PC-9 (cell line): Measurements from ENCODE around the gene FBP1. TPM values are rescaled to one million over a fixed set of nuclear protein-coding genes. Genes with fewer than 3 reads are reported as not detected.
"Not testable (repeated sequence)": the region's sequence is repeated elsewhere in the genome, so short reads cannot be mapped to it uniquely, and the experiment has no call there.

Experiments used
- BruUV-seq: library from RNA; stranded (reverse); fragments of 400-500 nt; replicated peaks from 2 replicates; lab custom pipeline; 2021; lab: Mats Ljungman, UMichigan
- CTCF ChIA-PET: fragments of 300-600 bp; sonication (Branson Sonifier 250); formaldehyde crosslinking; loops from one replicate; lab custom pipeline; 2022; ENCODE audit warnings: antibody characterized with exemption; lab: Charles Lee
- POLR2A ChIA-PET: fragments of 300-600 bp; sonication (Branson Sonifier 250); formaldehyde crosslinking; loops from one replicate; lab custom pipeline; 2022; ENCODE audit warnings: antibody characterized with exemption; ENCODE audit not compliant: unreplicated experiment; lab: Charles Lee
- DNase-seq, 2 experiments: peaks; one replicate each; pipeline versions ENCODE4 v3.0.0 to v3.0.0-alpha.2; 2015 to 2022; ENCODE audit warnings: mixed read lengths in 1 of 2
- H2AFZ ChIP-seq: fragments of 200-600 bp; sonication (generic); 2 replicates; pipeline ENCODE4 v1.8.1; 2017; ENCODE audit warnings: antibody characterized with exemption
- H3F3A ChIP-seq: fragments of 200-600 bp; sonication (generic); 2 replicates; pipeline ENCODE4 v1.8.1; 2017; ENCODE audit warnings: antibody characterized with exemption, mild to moderate bottlenecking, low read depth; ENCODE audit not compliant: insufficient read depth
- H3K27ac ChIP-seq: fragments of 200-600 bp; sonication (generic); 2 replicates; pipeline ENCODE4 v1.6.1; 2016; ENCODE audit warnings: mixed run types
- H3K27me3 ChIP-seq: fragments of 200-600 bp; sonication (generic); 2 replicates; pipeline ENCODE4 v1.6.1; 2016; ENCODE audit warnings: low read depth, mixed run types; ENCODE audit not compliant: insufficient read depth
- H3K36me3 ChIP-seq: fragments of 200-600 bp; sonication (generic); 2 replicates; pipeline ENCODE4 v1.6.1; 2016; ENCODE audit warnings: low read depth, mixed run types
- H3K4me1 ChIP-seq: fragments of 200-600 bp; sonication (generic); replicated peaks from 2 replicates; pipeline ENCODE4 v1.6.1; 2016; ENCODE audit warnings: mixed run types; ENCODE audit not compliant: insufficient read depth
- H3K4me2 ChIP-seq: fragments of 200-600 bp; sonication (generic); 2 replicates; pipeline ENCODE4 v1.6.1; 2017; ENCODE audit warnings: mixed run types
- H3K4me3 ChIP-seq: fragments of 200-600 bp; sonication (generic); 2 replicates; pipeline ENCODE4 v1.6.1; 2016; ENCODE audit warnings: mixed run types
- H3K79me2 ChIP-seq: fragments of 200-600 bp; sonication (generic); 2 replicates; pipeline ENCODE4 v1.6.1; 2017; ENCODE audit warnings: low read depth, mixed run types
- H3K9me2 ChIP-seq: fragments of 200-600 bp; sonication (generic); 2 replicates; pipeline ENCODE4 v1.8.1; 2017; ENCODE audit warnings: mild to moderate bottlenecking; ENCODE audit not compliant: insufficient read depth
- H3K9me3 ChIP-seq: fragments of 200-600 bp; sonication (generic); 2 replicates; pipeline ENCODE4 v1.8.1; 2016; ENCODE audit warnings: low read depth; ENCODE audit not compliant: insufficient read depth
- H4K20me1 ChIP-seq: fragments of 200-600 bp; sonication (generic); 2 replicates; pipeline ENCODE4 v1.8.1; 2017; ENCODE audit not compliant: insufficient read depth
- CTCF ChIP-seq: fragments of 200-600 bp; sonication (generic); conservative IDR thresholded peaks from 2 replicates; pipeline ENCODE4 v1.6.1; 2017; ENCODE audit warnings: mixed run types, antibody characterized with exemption, mild to moderate bottlenecking, moderate library complexity
- EZH2 ChIP-seq: fragments of 200-600 bp; sonication (generic); IDR thresholded peaks from 2 replicates; pipeline ENCODE4 v1.8.0; 2017; ENCODE audit warnings: antibody characterized with exemption, low read depth
- intact Hi-C: fragments of 100-400 bp; cut with micrococcal nuclease; formaldehyde crosslinking; loops from one replicate; pipeline ENCODE4 v1.10.0; 2022; ENCODE audit not compliant: unreplicated experiment
- total RNA-seq: library from RNA; stranded (reverse); gene quantifications from 2 replicates; pipeline ENCODE4 v1.2.3, GENCODE V29; 2021

Gene FBP1
- total RNA-seq, 1 experiment from 2014 or later: 34.9 TPM

GRCh38 chr9:94568250-94568889 lies 70.9 kb downstream of the FBP1 start:
- Histone ChIP-seq H3K36me3 (no peaks in the 10 kb centered on the region), H3K4me1 (no peaks in the 10 kb centered on the region), H3K79me2 (no peaks in the 10 kb centered on the region), H3K4me3 (no peak overlapping the region), H3K9me2 (no peaks in the 10 kb centered on the region), H4K20me1 (no peaks in the 10 kb centered on the region), H3K27me3 (no peaks in the 10 kb centered on the region; the same call in 1 of the 2 replicates), H2AFZ (no peak overlapping the region), H3K4me2 (no peak overlapping the region), H3K27ac (no peak overlapping the region), H3F3A (peaks cover 3% of the 10 kb centered on the region; the same call in 1 of the 2 replicates), H3K9me3 (peaks cover 3% of the 10 kb centered on the region; the same call in 1 of the 2 replicates)
- POLR2A ChIA-PET: interaction anchor here (0.7 kb wide), 1 partner anchor 18 kb away, joined by 5 read pairs; no protein-coding TSS in a partner anchor
- intact Hi-C loops: no loop called here
- CTCF ChIA-PET: no interaction called here
- no TSS peak for BruUV-seq
- TF ChIP-seq EZH2 (no peak), CTCF (no peak)
- peak in 1 of 2 experiments; percentile 69 for DNase-seq

- intact Hi-C loops: no loop called here
- H3F3A ChIP-seq: peaks cover 3% of the 10 kb centered on the region; the same call in 1 of the 2 replicates
- no TSS peak for BruUV-seq
- no peaks in the 10 kb centered on the region for H4K20me1 ChIP-seq
- TF ChIP-seq CTCF (no peak), EZH2 (no peak)
- no peak overlapping the region for H3K4me3 ChIP-seq
- H3K36me3 ChIP-seq: no peaks in the 10 kb centered on the region
- H3K27ac ChIP-seq: no peak overlapping the region
- no peaks in the 10 kb centered on the region for H3K4me1 ChIP-seq
- H3K4me2 ChIP-seq: no peak overlapping the region
- no peaks in the 10 kb centered on the region for H3K79me2 ChIP-seq
- H3K9me3 ChIP-seq: peaks cover 3% of the 10 kb centered on the region; the same call in 1 of the 2 replicates
- DNase-seq: no peak
- no peaks in the 10 kb centered on the region; the same call in 1 of the 2 replicates for H3K27me3 ChIP-seq
- CTCF ChIA-PET: no interaction called here
- no peaks in the 10 kb centered on the region for H3K9me2 ChIP-seq
- no peak overlapping the region for H2AFZ ChIP-seq
- POLR2A ChIA-PET: no interaction called here
Measured at GRCh38 chr9:94567271-94567670, 72.0 kb downstream of the FBP1 start.

GRCh38 chr9:94566550-94566949 lies 72.8 kb downstream of the FBP1 start:
- intact Hi-C loops: no loop called here
- Histone ChIP-seq H3K79me2 (no peaks in the 10 kb centered on the region), H3K4me2 (no peak overlapping the region), H3F3A (peaks cover 3% of the 10 kb centered on the region; the same call in 1 of the 2 replicates), H4K20me1 (no peaks in the 10 kb centered on the region), H3K27ac (no peak overlapping the region), H3K9me3 (peaks cover 3% of the 10 kb centered on the region; the same call in 1 of the 2 replicates), H3K9me2 (no peaks in the 10 kb centered on the region), H3K36me3 (no peaks in the 10 kb centered on the region), H3K27me3 (no peaks in the 10 kb centered on the region; the same call in 1 of the 2 replicates), H3K4me3 (no peak overlapping the region), H3K4me1 (no peaks in the 10 kb centered on the region), H2AFZ (no peak overlapping the region)
- BruUV-seq: no TSS peak
- CTCF ChIA-PET: no interaction called here
- TF ChIP-seq EZH2: no peak
- TF ChIP-seq CTCF: no peak
- POLR2A ChIA-PET: no interaction called here
- no peak for DNase-seq

GRCh38 chr9:94564279-94564678 lies 75.0 kb downstream of the FBP1 start:
- H3F3A ChIP-seq, H3K9me2 ChIP-seq, H3K79me2 ChIP-seq, H3K36me3 ChIP-seq, H3K9me3 ChIP-seq, H2AFZ ChIP-seq, H3K4me2 ChIP-seq, DNase-seq, H3K27me3 ChIP-seq, POLR2A ChIA-PET, BruUV-seq, intact Hi-C loops, H4K20me1 ChIP-seq, H3K4me3 ChIP-seq, H3K27ac ChIP-seq, H3K4me1 ChIP-seq, CTCF ChIA-PET: not testable (repeated sequence)
